HepG2 (cell line): ENCODE results near the gene FAP. TPM values are rescaled to one million over a fixed set of nuclear protein-coding genes. Genes with fewer than 3 reads are reported as not detected.

Source experiments
- ATAC-seq: fragments of 200-7000 bp; cut with Tn5 transposase; 3 replicates; pipeline ENCODE4 v1.9.1; 2020; ENCODE audit warnings: mild to moderate bottlenecking, moderate library complexity
- BruUV-seq: library from RNA; stranded (reverse); fragments of 400-500 nt; replicated peaks from 2 replicates; lab custom pipeline; 2021; lab: Mats Ljungman, UMichigan
- CTCF ChIA-PET: fragments of 300-600 bp; formaldehyde crosslinking; extraction: SDS; loops from one replicate; lab custom pipeline; 2021; ENCODE audit warnings: low total read pairs, inconsistent platforms, low intra/inter-chr PET ratio; lab: Yijun Ruan, JAX
- POLR2A ChIA-PET: fragments of 350-600 bp; sonication (Branson Sonifier 250); formaldehyde crosslinking; loops from one replicate; lab custom pipeline; 2020; ENCODE audit warnings: antibody characterized with exemption, inconsistent platforms; lab: Yijun Ruan, JAX
- DNase-seq: peaks from one replicate; pipeline ENCODE4 v3.0.0-alpha.2; 2015; ENCODE audit warnings: low spot score
- FAIRE-seq: peaks from 3 replicates; lab custom pipeline; 2011; peaks lifted over from hg19 to GRCh38; lab: Jason Lieb, UNC
- H2AFZ ChIP-seq: one replicate; pipeline ENCODE4 v1.6.1; 2011; ENCODE audit warnings: low read length, inconsistent platforms
- H3K27ac ChIP-seq: fragments of 300-600 bp; 3 replicates; pipeline ENCODE4 v1.8.0; 2011; ENCODE audit warnings: mixed run types, mild to moderate bottlenecking, mixed read lengths, low read length, inconsistent platforms; ENCODE audit not compliant: insufficient read depth; ENCODE audit errors: extremely low read length
- H3K27me3 ChIP-seq, 2 experiments: fragments of 200-600 bp in 1 of 2; 2 replicates in 1 of 2; 3 replicates in 1 of 2; pipeline versions ENCODE4 v1.6.0 to v1.8.0; 2011; ENCODE audit warnings: low read length in 2 of 2, mild to moderate bottlenecking in 2 of 2, moderate library complexity in 2 of 2, inconsistent platforms in 1 of 2; ENCODE audit not compliant: insufficient read depth in 2 of 2, control insufficient read depth in 1 of 2
- H3K36me3 ChIP-seq, 2 experiments: fragments of 200-600 bp in 1 of 2; replicated peaks in 1 of 2; 2 replicates in 1 of 2; 3 replicates in 1 of 2; pipeline versions ENCODE4 v1.5.1 to v1.8.0; 2011; ENCODE audit warnings: low read length in 2 of 2, inconsistent platforms in 1 of 2; ENCODE audit not compliant: insufficient read depth in 2 of 2, control insufficient read depth in 1 of 2
- H3K4me1 ChIP-seq: 2 replicates; pipeline ENCODE4 v1.5.1; 2012; ENCODE audit warnings: low read length, inconsistent platforms; ENCODE audit not compliant: insufficient read depth
- H3K4me2 ChIP-seq: 2 replicates; pipeline ENCODE4 v1.6.0; 2011; ENCODE audit warnings: low read depth, low read length, inconsistent platforms
- H3K4me3 ChIP-seq, 3 experiments: fragments of 200-600 bp in 1 of 3; sonication (generic), shearing (Covaris generic) in 1 of 3; replicated peaks in 1 of 3; 2 replicates each; pipeline ENCODE4 v1.5.1; 2011 to 2016; ENCODE audit warnings: low read length in 3 of 3, inconsistent platforms in 2 of 3, low read depth in 2 of 3, mild to moderate bottlenecking in 2 of 3, control low read depth in 1 of 3, mixed read lengths in 1 of 3; ENCODE audit not compliant: insufficient read depth in 1 of 3
- H3K79me2 ChIP-seq: one replicate; pipeline ENCODE4 v1.6.1; 2011; ENCODE audit warnings: low read length, inconsistent platforms; ENCODE audit not compliant: insufficient read depth
- H3K9ac ChIP-seq: 2 replicates; pipeline ENCODE4 v1.6.0; 2011; ENCODE audit warnings: mild to moderate bottlenecking, low read depth, low read length, inconsistent platforms; ENCODE audit not compliant: insufficient read depth
- H3K9me3 ChIP-seq: 2 replicates; pipeline ENCODE4 v1.5.1; 2012; ENCODE audit warnings: mild to moderate bottlenecking, low read length
- H4K20me1 ChIP-seq: 2 replicates; pipeline ENCODE4 v1.6.0; 2011; ENCODE audit warnings: inconsistent platforms, mild to moderate bottlenecking, low read length, moderate library complexity; ENCODE audit not compliant: insufficient read depth
- ATF7-NPFF ChIP-seq: sonication (generic); formaldehyde crosslinking; IDR thresholded peaks from 2 replicates; pipeline ENCODE4 v1.8.1; 2023; ENCODE audit warnings: mild to moderate bottlenecking, low read depth, missing genetic modification reagents, moderate library complexity
- CHCHD3 ChIP-seq: sonication (generic); formaldehyde crosslinking; IDR thresholded peaks from 2 replicates; pipeline ENCODE4 v1.8.0; 2022; ENCODE audit warnings: mild to moderate bottlenecking, missing genetic modification reagents, moderate library complexity
- E2F1 ChIP-seq: sonication (generic); formaldehyde crosslinking; IDR thresholded peaks from 2 replicates; pipeline ENCODE4 v1.5.0; 2020; ENCODE audit warnings: missing genetic modification reagents
- E2F5 ChIP-seq: sonication (generic); formaldehyde crosslinking; conservative IDR thresholded peaks from 2 replicates; pipeline ENCODE4 v1.4.0; 2020; ENCODE audit warnings: missing genetic modification reagents
- HIC2 ChIP-seq: sonication (generic); formaldehyde crosslinking; IDR thresholded peaks from 2 replicates; pipeline ENCODE4 v1.9.0; 2022; ENCODE audit warnings: low read depth, missing genetic modification reagents
- ISX ChIP-seq: sonication (generic); formaldehyde crosslinking; conservative IDR thresholded peaks from 2 replicates; pipeline ENCODE4 v1.5.0; 2020; ENCODE audit warnings: missing genetic modification reagents
- NFE2 ChIP-seq: sonication (generic); formaldehyde crosslinking; IDR thresholded peaks from 2 replicates; pipeline ENCODE4 v1.4.0; 2020; ENCODE audit warnings: missing genetic modification reagents
- POLR2A ChIP-seq, 2 experiments: IDR thresholded peaks; 2 replicates each; pipeline ENCODE4 v1.6.1; 2011; ENCODE audit warnings: low read depth in 2 of 2, low read length in 2 of 2, mild to moderate bottlenecking in 1 of 2, moderate library complexity in 1 of 2; ENCODE audit not compliant: insufficient read depth in 1 of 2
- ZBTB44 ChIP-seq: sonication (generic); formaldehyde crosslinking; IDR thresholded peaks from 2 replicates; pipeline ENCODE4 v1.4.0; 2020; ENCODE audit warnings: missing genetic modification reagents
- ZFY ChIP-seq: sonication (generic); formaldehyde crosslinking; IDR thresholded peaks from 2 replicates; pipeline ENCODE4 v1.4.0; 2020; ENCODE audit warnings: missing genetic modification reagents
- ZNF276 ChIP-seq: sonication (generic); formaldehyde crosslinking; IDR thresholded peaks from 2 replicates; pipeline ENCODE4 v1.4.0; 2020; ENCODE audit warnings: mild to moderate bottlenecking, low read depth, missing genetic modification reagents
- ZNF546 ChIP-seq: sonication (generic); formaldehyde crosslinking; conservative IDR thresholded peaks from 2 replicates; pipeline ENCODE4 v1.8.1; 2023; ENCODE audit warnings: mild to moderate bottlenecking, missing genetic modification reagents
- ZNF670 ChIP-seq: sonication (generic); formaldehyde crosslinking; IDR thresholded peaks from 2 replicates; pipeline ENCODE4 v1.8.0; 2022; ENCODE audit warnings: mild to moderate bottlenecking, missing genetic modification reagents, borderline replicate concordance
- ZNF782 ChIP-seq: sonication (generic); formaldehyde crosslinking; IDR thresholded peaks from 2 replicates; pipeline ENCODE4 v1.4.0; 2020; ENCODE audit warnings: missing genetic modification reagents, mild to moderate bottlenecking, borderline replicate concordance
- ZSCAN29 ChIP-seq: sonication (generic); formaldehyde crosslinking; conservative IDR thresholded peaks from 2 replicates; pipeline ENCODE4 v1.4.0; 2020; ENCODE audit warnings: mild to moderate bottlenecking, missing genetic modification reagents
- WGBS: methylation state at CpG from one replicate; pipeline ENCODE4 v1.1.6; 2017; ENCODE audit warnings: low lambda C conversion rate; 5-methylcytosine and 5-hydroxymethylcytosine counted together
- in situ Hi-C: cut with HindIII; loops from 2 replicates; pipeline ENCODE4 v1.10.0; 2017; ENCODE audit warnings: low pct_unique_long_range_greater_than_20kb; ENCODE audit not compliant: extremely low pct_ligation_motif_present
- intact Hi-C: fragments of 100-400 bp; cut with micrococcal nuclease; formaldehyde crosslinking; loops from one replicate; pipeline ENCODE4 v1.10.0; 2022; ENCODE audit not compliant: unreplicated experiment
- polyA plus RNA-seq, 8 experiments: library from polyadenylated mRNA; depleted of rRNA in 3 of 8; stranded (reverse) in 7 of 8; unstranded in 1 of 8; fragments of >200 nt; fragmentation: Illumina TruSeq in 4 of 8; extraction: Trizol in 4 of 8; gene quantifications; 2 replicates each; pipeline versions ENCODE4 v1.2.1 to v1.2.3, GENCODE V29; 2011 to 2016; ENCODE audit warnings: low read depth in 4 of 8, missing spikeins in 1 of 8, mixed read lengths in 1 of 8; ENCODE audit not compliant: insufficient read depth in 1 of 8
- total RNA-seq, 5 experiments: library from RNA; depleted of rRNA; stranded (reverse); fragments of >200 nt; fragmentation: Illumina TruSeq; extraction: Trizol; gene quantifications; 2 replicates each; pipeline ENCODE4 v1.2.3, GENCODE V29; 2016; ENCODE audit warnings: low read depth in 1 of 5

The FAP gene
- total and polyA plus RNA-seq, 2 of the 13 experiments (the other 11 are each of a cell fraction or from before 2014, with no cell fraction given): not detected

- no peak for TF ChIP-seq ZNF276 (CRISPR knock-in tag)
- TF ChIP-seq, all 625 proteins: peak for 0
Observed at GRCh38 chr2:162253435-162253834, 10.2 kb upstream of the FAP start (continued).

GRCh38 chr2:162252153-162252552 is 8.9 kb upstream of the FAP start:
- Histone ChIP-seq H3K9ac (no peak overlapping the region), H3K9me3 (no peaks in the 10 kb centered on the region), H3K36me3 (no peaks in the 10 kb centered on the region), H3K27me3 (no peaks in the 10 kb centered on the region), H3K27ac (no peak overlapping the region), H4K20me1 (no peaks in the 10 kb centered on the region), H3K4me3 (no peak overlapping the region), H3K4me2 (no peak overlapping the region), H2AFZ (no peak overlapping the region), H3K4me1 (no peaks in the 10 kb centered on the region), H3K79me2 (no peaks in the 10 kb centered on the region)
- ChIA-PET CTCF (no interaction called here), POLR2A (no interaction called here)
- no TSS peak for BruUV-seq
- intact Hi-C loops: no loop called here
- peak; percentile 18 for FAIRE-seq
- in situ Hi-C loops: no loop called here
- ATAC-seq: no peak
- 0% methylated on average over 2 of the region's 2 CpGs for WGBS
- no peak for DNase-seq
- no peak for TF ChIP-seq ZFY
- no peak for TF ChIP-seq E2F1
- TF ChIP-seq ZNF782: no peak
- TF ChIP-seq NFE2 (CRISPR knock-in tag): no peak
- no peak for TF ChIP-seq ATF7-NPFF (CRISPR knock-in tag)
- no peak for TF ChIP-seq ZNF670
- TF ChIP-seq CHCHD3 (CRISPR knock-in tag): no peak
- TF ChIP-seq ISX (CRISPR knock-in tag): no peak
- TF ChIP-seq ZSCAN29 (CRISPR knock-in tag): no peak
- no peak for TF ChIP-seq POLR2A (IDR thresholded peaks at IDR 0.05; ENCODE audit: insufficient read depth in 1 of 2, low read depth in 2 of 2, low read length in 2 of 2)
- TF ChIP-seq E2F5: no peak
- TF ChIP-seq ZNF546: no peak
- TF ChIP-seq ZBTB44 (CRISPR knock-in tag): no peak
- TF ChIP-seq HIC2 (CRISPR knock-in tag): no peak
